Measurements from ENCODE around the gene KAZN.

DNA sequence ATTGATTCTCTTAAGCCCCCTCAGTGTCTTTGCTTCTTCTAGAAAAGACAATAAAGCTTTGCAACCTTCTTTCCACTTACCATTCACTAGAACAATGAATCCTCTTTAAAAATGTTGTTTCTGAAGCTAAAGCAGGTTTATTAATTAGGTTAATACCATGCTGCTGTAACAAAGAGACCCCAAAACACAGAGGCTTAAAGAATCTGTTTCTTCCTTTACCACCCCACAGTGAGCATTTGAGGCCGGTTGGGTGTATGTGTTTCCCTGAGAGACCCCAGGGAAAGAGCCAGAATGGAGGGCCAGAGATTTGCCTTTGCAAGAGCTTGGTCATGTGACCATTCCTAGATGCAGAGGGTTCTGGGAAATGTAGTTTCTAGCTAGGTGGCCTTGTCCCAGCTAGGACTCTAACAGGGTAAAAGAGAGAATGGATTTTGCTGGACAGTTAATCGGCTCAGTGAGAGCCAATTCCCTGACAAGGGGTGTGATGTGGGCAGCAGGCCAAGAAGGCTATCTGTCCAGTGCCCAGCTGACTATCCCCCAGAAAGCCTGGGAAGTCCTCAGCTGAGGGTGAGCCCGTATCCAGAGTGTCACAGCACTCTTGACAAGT lies 363.3 kb downstream of the KAZN start:
- no peak for TF ChIP-seq GATA2 (IDR thresholded peaks at IDR 0.05; ENCODE audit: low read depth, low read length)
- TF ChIP-seq GATA3 (IDR thresholded peaks at IDR 0.05; ENCODE audit: low read depth, low read length): no peak

Measured in SH-SY5Y (cell line).